HK-2 (cell line): ENCODE data around the gene STXBP5.

ENCODE experiments used
- DNase-seq: peaks from one replicate; pipeline ENCODE4 v3.0.0-alpha.2; 2018; ENCODE audit not compliant: unreplicated experiment

STXBP5 gene

GRCh38 chr6:147211349-147211748 is 7.1 kb downstream of the STXBP5 start:
- no peak for DNase-seq

- no peak for DNase-seq
Observed at GRCh38 chr6:147211831-147212230, 7.6 kb downstream of the STXBP5 start.

GRCh38 chr6:147212622-147213021 is 8.4 kb downstream of the STXBP5 start:
- no peak for DNase-seq

- no peak for DNase-seq
Observed at GRCh38 chr6:147213772-147214171, 9.6 kb downstream of the STXBP5 start.

- no peak for DNase-seq
Observed at GRCh38 chr6:147214248-147215227, 10.3 kb downstream of the STXBP5 start.

- DNase-seq, result no peak
Observed at GRCh38 chr6:147216915-147217314, 12.7 kb downstream of the STXBP5 start.

- no peak for DNase-seq
Observed at GRCh38 chr6:147217840-147218404, 13.7 kb downstream of the STXBP5 start.

- no peak for DNase-seq
Observed at GRCh38 chr6:147218797-147219196, 14.6 kb downstream of the STXBP5 start.

- DNase-seq, result no peak
Observed at GRCh38 chr6:147219463-147219862, 15.2 kb downstream of the STXBP5 start.

GRCh38 chr6:147220345-147220744 is 16.1 kb downstream of the STXBP5 start:
- no peak for DNase-seq

- DNase-seq, result no peak
Observed at GRCh38 chr6:147221739-147222138, 17.5 kb downstream of the STXBP5 start.

GRCh38 chr6:147222160-147222838 is 18.1 kb downstream of the STXBP5 start:
- DNase-seq, result no peak

GRCh38 chr6:147223736-147224135 is 19.5 kb downstream of the STXBP5 start:
- no peak for DNase-seq

GRCh38 chr6:147226163-147226724 is 22.0 kb downstream of the STXBP5 start:
- no peak for DNase-seq

- no peak for DNase-seq
Observed at GRCh38 chr6:147226877-147227276, 22.7 kb downstream of the STXBP5 start.

GRCh38 chr6:147227770-147228320 is 23.6 kb downstream of the STXBP5 start:
- DNase-seq, result no peak

- no peak for DNase-seq
Observed at GRCh38 chr6:147231589-147231988, 27.4 kb downstream of the STXBP5 start.

GRCh38 chr6:147234685-147235084 is 30.5 kb downstream of the STXBP5 start:
- no peak for DNase-seq

GRCh38 chr6:147238164-147238563 is 33.9 kb downstream of the STXBP5 start:
- DNase-seq, result no peak

- no peak for DNase-seq
Observed at GRCh38 chr6:147238906-147239305, 34.7 kb downstream of the STXBP5 start.

GRCh38 chr6:147244832-147245231 is 40.6 kb downstream of the STXBP5 start:
- DNase-seq, result no peak

GRCh38 chr6:147245693-147246092 is 41.5 kb downstream of the STXBP5 start:
- no peak for DNase-seq
